GM12873 (cell line): ENCODE measurements around the gene LSP1.

ENCODE experiments used
- CTCF ChIP-seq: IDR thresholded peaks from 2 replicates; pipeline ENCODE4 v1.5.1; 2012; ENCODE audit warnings: low read depth, mild to moderate bottlenecking, moderate library complexity, low read length, control low read depth; ENCODE audit not compliant: insufficient read depth; ENCODE audit errors: missing control alignments

The LSP1 gene

GRCh38 chr11:1862588-1863351 lies 9.9 kb downstream of the LSP1 start:
- no peak for TF ChIP-seq CTCF

GRCh38 chr11:1863352-1864216 lies 10.7 kb downstream of the LSP1 start:
- TF ChIP-seq CTCF, result no peak

GRCh38 chr11:1864231-1864630 lies 11.3 kb downstream of the LSP1 start:
- no peak for TF ChIP-seq CTCF

GRCh38 chr11:1864831-1865665 lies 12.2 kb downstream of the LSP1 start:
- no peak for TF ChIP-seq CTCF

- no peak for TF ChIP-seq CTCF
These were observed 13.3 kb downstream of the LSP1 start for GRCh38 chr11:1866226-1866625.

GRCh38 chr11:1866776-1867175 lies 13.9 kb downstream of the LSP1 start:
- TF ChIP-seq CTCF, result no peak

- TF ChIP-seq CTCF, result no peak
These were observed 14.5 kb downstream of the LSP1 start for GRCh38 chr11:1867381-1867780.
